GM12878 (cell line): ENCODE measurements around the gene FILIP1L.

Experiments
- CTCF ChIP-seq, 3 experiments: IDR thresholded peaks in 2 of 3; conservative IDR thresholded peaks in 1 of 3; 2 replicates each; pipeline ENCODE4 v1.5.1; 2011; ENCODE audit warnings: low read depth in 3 of 3, low read length in 3 of 3, mild to moderate bottlenecking in 3 of 3, control low read depth in 2 of 3, moderate library complexity in 2 of 3, inconsistent platforms in 1 of 3, mixed read lengths in 1 of 3; ENCODE audit not compliant: control insufficient read depth in 2 of 3, insufficient read depth in 1 of 3; ENCODE audit errors: extremely low read depth in 1 of 3
- ESRRA ChIP-seq: IDR thresholded peaks from 2 replicates; pipeline ENCODE4 v1.6.1; 2012; ENCODE audit warnings: mild to moderate bottlenecking, low read length, improper control_type of control experiment
- HDAC2 ChIP-seq: fragments of 200-600 bp; sonication (generic); IDR thresholded peaks from 2 replicates; pipeline ENCODE4 v1.6.1; 2017
- KLF5 ChIP-seq: fragments of 450-650 bp; IDR thresholded peaks from 2 replicates; pipeline ENCODE4 v1.6.1; 2014; ENCODE audit warnings: mild to moderate bottlenecking; ENCODE audit not compliant: partially characterized antibody
- LARP7 ChIP-seq: fragments of 450-650 bp; IDR thresholded peaks from 2 replicates; pipeline ENCODE4 v1.6.1; 2017; ENCODE audit warnings: mild to moderate bottlenecking
- MEF2A ChIP-seq: IDR thresholded peaks from 2 replicates; pipeline ENCODE4 v1.6.1; 2011; ENCODE audit warnings: low read depth, mild to moderate bottlenecking, low read length, moderate library complexity; ENCODE audit not compliant: insufficient read depth
- POLR2A ChIP-seq: IDR thresholded peaks from 2 replicates; pipeline ENCODE4 v1.6.1; 2011; ENCODE audit warnings: low read depth, mild to moderate bottlenecking, low read length
- POLR2AphosphoS2 ChIP-seq: IDR thresholded peaks from 2 replicates; pipeline ENCODE4 v1.6.1; 2011; ENCODE audit warnings: low read depth, mild to moderate bottlenecking, low read length, improper control_type of control experiment, moderate library complexity
- STAT1 ChIP-seq: fragments of 450-650 bp; conservative IDR thresholded peaks from 2 replicates; pipeline ENCODE4 v1.6.1; 2014; ENCODE audit warnings: antibody characterized with exemption, mild to moderate bottlenecking
- TBL1XR1 ChIP-seq: IDR thresholded peaks from 2 replicates; pipeline ENCODE4 v1.6.1; 2012; ENCODE audit warnings: low read depth, low read length, improper control_type of control experiment

- TF ChIP-seq HDAC2 (no peak), POLR2AphosphoS2 (no peak), KLF5 (no peak), CTCF (IDR thresholded peaks at IDR 0.05 in 2 of 3, conservative IDR thresholded peaks at IDR 0.05 in 1 of 3; ENCODE audit: control insufficient read depth in 2 of 3, extremely low read depth in 1 of 3, insufficient read depth in 1 of 3, low read depth in 3 of 3, low read length in 3 of 3) (no peak), POLR2A (no peak), TBL1XR1 (no peak), ESRRA (no peak), LARP7 (no peak), STAT1 (no peak), MEF2A (no peak)
Measured at GRCh38 chr3:99869621-99870020, 244.7 kb downstream of the FILIP1L start.
